IMR-90 (cell line): Measurements from ENCODE around the gene SPON1. TPM values are rescaled to one million over a fixed set of nuclear protein-coding genes. Genes with fewer than 3 reads are reported as not detected.

Experiments used
- ATAC-seq: fragments of 200-7000 bp; cut with Tn5 transposase; 2 replicates; pipeline ENCODE4 v1.9.1; 2020; ENCODE audit warnings: low read depth, mild to moderate bottlenecking, moderate library complexity
- BruUV-seq: library from RNA; stranded (reverse); fragments of 400-500 nt; replicated peaks from 2 replicates; lab custom pipeline; 2021; lab: Mats Ljungman, UMichigan
- CTCF ChIA-PET: fragments of 300-600 bp; formaldehyde crosslinking; extraction: SDS; loops from one replicate; lab custom pipeline; 2021; ENCODE audit warnings: antibody characterized with exemption; lab: Yijun Ruan, JAX
- POLR2A ChIA-PET: fragments of 300-600 bp; sonication (Branson Sonifier 250); formaldehyde crosslinking; loops from one replicate; lab custom pipeline; 2022; ENCODE audit warnings: antibody characterized with exemption; ENCODE audit not compliant: unreplicated experiment; lab: Charles Lee
- DNase-seq: peaks from one replicate; pipeline ENCODE4 v3.0.0; 2013
- H2AFZ ChIP-seq: replicated peaks from 2 replicates; pipeline ENCODE3; 2013; ENCODE audit warnings: low read length, mild to moderate bottlenecking; ENCODE audit not compliant: poor library complexity
- H2AK5ac ChIP-seq: 2 replicates; pipeline ENCODE4 v1.6.1; 2013; ENCODE audit warnings: low read depth, low read length, inconsistent platforms
- H2AK9ac ChIP-seq: replicated peaks from 2 replicates; pipeline ENCODE3; 2013; ENCODE audit warnings: mild to moderate bottlenecking, low read depth, low read length, moderate library complexity; ENCODE audit not compliant: poor library complexity
- H2BK120ac ChIP-seq: 2 replicates; pipeline ENCODE4 v1.6.1; 2013; ENCODE audit warnings: low read depth, low read length, inconsistent platforms
- H2BK15ac ChIP-seq: 3 replicates; pipeline ENCODE4 v1.6.1; 2013; ENCODE audit warnings: low read depth, low read length, inconsistent platforms
- H2BK20ac ChIP-seq: 2 replicates; pipeline ENCODE4 v1.6.1; 2013; ENCODE audit warnings: low read depth, mild to moderate bottlenecking, inconsistent platforms, low read length, moderate library complexity
- H2BK5ac ChIP-seq: 2 replicates; pipeline ENCODE4 v1.6.1; 2013; ENCODE audit warnings: mild to moderate bottlenecking, low read depth, low read length, inconsistent platforms; ENCODE audit not compliant: poor library complexity, severe bottlenecking
- H3K14ac ChIP-seq: replicated peaks from 2 replicates; pipeline ENCODE4 v1.6.1; 2013; ENCODE audit warnings: low read depth, low read length, inconsistent platforms
- H3K18ac ChIP-seq: 2 replicates; pipeline ENCODE4 v1.6.1; 2013; ENCODE audit warnings: low read depth, low read length, control low read depth
- H3K23ac ChIP-seq: 2 replicates; pipeline ENCODE4 v1.6.1; 2013; ENCODE audit warnings: low read depth, low read length, inconsistent platforms
- H3K27ac ChIP-seq: 2 replicates; pipeline ENCODE4 v1.5.1; 2013; ENCODE audit warnings: mild to moderate bottlenecking, control low read depth, low read length; ENCODE audit not compliant: insufficient read depth
- H3K27me3 ChIP-seq: 2 replicates; pipeline ENCODE4 v1.6.1; 2013; ENCODE audit warnings: low read length; ENCODE audit not compliant: control insufficient read depth, insufficient read depth
- H3K36me3 ChIP-seq: 2 replicates; pipeline ENCODE4 v1.6.1; 2013; ENCODE audit warnings: low read length, mixed read lengths; ENCODE audit not compliant: control insufficient read depth, insufficient read depth
- H3K4ac ChIP-seq: 2 replicates; pipeline ENCODE4 v1.6.1; 2013; ENCODE audit warnings: low read depth, low read length, inconsistent platforms
- H3K4me1 ChIP-seq: 2 replicates; pipeline ENCODE4 v1.6.1; 2013; ENCODE audit warnings: low read length, mixed read lengths; ENCODE audit not compliant: control insufficient read depth, insufficient read depth
- H3K4me2 ChIP-seq: 2 replicates; pipeline ENCODE4 v1.6.1; 2013; ENCODE audit warnings: low read depth, mild to moderate bottlenecking, control low read depth, low read length, moderate library complexity
- H3K4me3 ChIP-seq: 2 replicates; pipeline ENCODE4 v1.5.1; 2013; ENCODE audit warnings: low read depth, mild to moderate bottlenecking, control low read depth, low read length, moderate library complexity; ENCODE audit not compliant: insufficient read depth
- H3K56ac ChIP-seq: 2 replicates; pipeline ENCODE4 v1.6.1; 2013; ENCODE audit warnings: low read length, inconsistent platforms; ENCODE audit not compliant: insufficient read depth; ENCODE audit errors: extremely low read depth
- H3K79me1 ChIP-seq, 2 experiments: 2 replicates each; pipeline ENCODE4 v1.6.1; 2013; ENCODE audit warnings: low read length in 2 of 2, inconsistent platforms in 1 of 2, low read depth in 1 of 2
- H3K9ac ChIP-seq: 2 replicates; pipeline ENCODE4 v1.6.1; 2013; ENCODE audit warnings: low read depth, low read length, control low read depth
- H3K9me1 ChIP-seq: 2 replicates; pipeline ENCODE4 v1.6.1; 2013; ENCODE audit warnings: low read length, inconsistent platforms; ENCODE audit not compliant: insufficient read depth
- H3K9me3 ChIP-seq: 2 replicates; pipeline ENCODE4 v1.6.1; 2013; ENCODE audit warnings: low read length; ENCODE audit not compliant: control insufficient read depth, insufficient read depth
- H4K20me1 ChIP-seq: 2 replicates; pipeline ENCODE4 v1.6.1; 2013; ENCODE audit warnings: low read length, inconsistent platforms; ENCODE audit not compliant: insufficient read depth
- H4K5ac ChIP-seq: 2 replicates; pipeline ENCODE4 v1.6.1; 2013; ENCODE audit warnings: mild to moderate bottlenecking, low read depth, low read length, control low read depth
- H4K8ac ChIP-seq, 2 experiments: 2 replicates each; pipeline ENCODE4 v1.6.1; 2013; ENCODE audit warnings: low read depth in 2 of 2, low read length in 2 of 2, control low read depth in 1 of 2, inconsistent platforms in 1 of 2
- H4K91ac ChIP-seq: 2 replicates; pipeline ENCODE4 v1.6.1; 2013; ENCODE audit warnings: low read depth, low read length, inconsistent platforms; ENCODE audit not compliant: insufficient read depth
- CEBPB ChIP-seq: IDR thresholded peaks from 2 replicates; pipeline ENCODE4 v1.6.1; 2012; ENCODE audit warnings: low read depth, low read length, improper control_type of control experiment
- CHD1 ChIP-seq: IDR thresholded peaks from 2 replicates; pipeline ENCODE4 v1.6.1; 2012; ENCODE audit warnings: low read depth, low read length, improper control_type of control experiment
- MXI1 ChIP-seq: IDR thresholded peaks from 2 replicates; pipeline ENCODE4 v1.6.1; 2012; ENCODE audit warnings: low read depth, mild to moderate bottlenecking, low read length, moderate library complexity, borderline replicate concordance
- SMC3 ChIP-seq: fragments of 150-350 bp; IDR thresholded peaks from 2 replicates; pipeline ENCODE4 v1.6.1; 2016; ENCODE audit warnings: low read depth, mild to moderate bottlenecking, antibody characterized with exemption, low read length, moderate library complexity
- WGBS, 2 experiments: methylation state at CpG; one replicate each; pipeline versions ENCODE4 v1.1.5 to v1.1.7; 2013; ENCODE audit warnings: missing lambda C conversion rate in 2 of 2; ENCODE audit not compliant: insufficient read length in 1 of 2; ENCODE audit errors: extremely low coverage in 2 of 2; 5-methylcytosine and 5-hydroxymethylcytosine counted together
- dilution Hi-C: fragments of 300-500 bp; cut with HindIII; formaldehyde crosslinking; loops from one replicate; pipeline ENCODE4 v1.14.3; 2018; ENCODE audit warnings: low sequenced_read_pairs; ENCODE audit not compliant: unreplicated experiment
- in situ Hi-C: fragments of 300-500 bp; cut with MboI; formaldehyde crosslinking; loops from 3 replicates; pipeline ENCODE4 v1.14.3; 2019; ENCODE audit warnings: low sequenced_read_pairs, inconsistent platforms, mixed read lengths
- intact Hi-C: fragments of 100-400 bp; cut with micrococcal nuclease; formaldehyde crosslinking; loops from 2 replicates; pipeline ENCODE4 v1.10.0; 2022
- polyA plus RNA-seq, 3 experiments: library from polyadenylated mRNA; depleted of rRNA; stranded (reverse); fragments of >200 nt; gene quantifications; 2 replicates each; pipeline ENCODE4 v1.2.3, GENCODE V29; 2012; ENCODE audit warnings: low replicate concordance in 1 of 3
- total RNA-seq: library from RNA; depleted of rRNA; stranded (reverse); fragments of >200 nt; gene quantifications from 2 replicates; pipeline ENCODE4 v1.2.3, GENCODE V29; 2012

The SPON1 gene
- total and polyA plus RNA-seq, 2 of the 4 experiments (the other 2 are of a cell fraction): 0.62 to 0.72 TPM

DNA sequence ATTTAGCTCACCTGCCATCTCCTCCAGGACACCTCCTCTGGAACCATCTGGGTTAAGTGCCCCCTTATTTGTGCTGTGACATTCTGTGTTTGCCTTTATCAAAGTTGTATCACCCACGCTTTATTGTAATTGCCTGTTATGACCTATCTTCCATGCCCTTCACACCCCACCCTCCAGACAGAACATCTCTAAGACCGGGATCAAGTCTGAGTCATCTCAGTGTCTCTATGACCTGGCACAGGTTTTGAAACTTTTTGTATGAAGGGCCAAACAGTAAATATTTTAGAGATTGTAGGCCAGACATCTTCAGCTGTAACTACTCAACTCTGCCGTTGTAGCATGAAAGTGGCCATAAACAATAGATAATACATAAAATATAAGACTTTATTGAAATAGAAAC is 161.8 kb downstream of the SPON1 start:
- no peak overlapping the region for H3K14ac ChIP-seq
- dilution Hi-C loops: no loop called here
- CTCF ChIA-PET: interaction anchor here (0.6 to 1.7 kb wide), 2 partner anchors 25 to 115 kb away, joined by 3 to 6 read pairs; no protein-coding TSS in a partner anchor

More for the DNA sequence above, 161.8 kb downstream of the SPON1 start:
- no peaks in the 10 kb centered on the region for H3K79me1 ChIP-seq
- WGBS, 2 experiments: 80% methylated on average over 1 of the region's 3 CpGs; no CpG with 5 or more reads in 1 of the 2 experiments
- no peak overlapping the region for H2AFZ ChIP-seq
- no peak overlapping the region for H3K56ac ChIP-seq
- H2BK20ac ChIP-seq: no peak overlapping the region
- no peaks in the 10 kb centered on the region for H4K20me1 ChIP-seq
- H3K4me1 ChIP-seq: no peaks in the 10 kb centered on the region
- H4K91ac ChIP-seq: no peak overlapping the region
- no peak overlapping the region for H2AK9ac ChIP-seq
- no peaks in the 10 kb centered on the region for H3K9me3 ChIP-seq
- no peak overlapping the region for H2BK5ac ChIP-seq
- intact Hi-C loops: no loop called here
- in situ Hi-C loops: no loop called here
- H3K4ac ChIP-seq: no peak overlapping the region
- no peak overlapping the region for H3K23ac ChIP-seq
- no peak overlapping the region for H3K4me3 ChIP-seq
- H3K4me2 ChIP-seq: no peak overlapping the region
- H3K9me1 ChIP-seq: no peaks in the 10 kb centered on the region
- no peaks in the 10 kb centered on the region for H3K36me3 ChIP-seq
- ATAC-seq (no peak), DNase-seq (no peak)
- H3K27ac ChIP-seq: no peak overlapping the region
- H2AK5ac ChIP-seq: no peak overlapping the region
- H3K18ac ChIP-seq: no peak overlapping the region
- H3K27me3 ChIP-seq: no peaks in the 10 kb centered on the region
- no peak overlapping the region for H2BK15ac ChIP-seq
- H3K9ac ChIP-seq: no peak overlapping the region
- no peak overlapping the region for H2BK120ac ChIP-seq
- H4K5ac ChIP-seq: no peak overlapping the region
- no peak for TF ChIP-seq CHD1
- no peak for TF ChIP-seq MXI1
- no peak for TF ChIP-seq SMC3
- TF ChIP-seq CEBPB: no peak
- no peak overlapping the region for H4K8ac ChIP-seq
- POLR2A ChIA-PET: no interaction called here
- BruUV-seq: no TSS peak
